SU-DHL-6 (cell line): ENCODE data around the gene TMPRSS11A.

ENCODE experiments used
- CTCF ChIP-seq: fragments of 200-600 bp; sonication (generic); IDR thresholded peaks from one replicate; pipeline ENCODE4 v1.5.1; 2017; ENCODE audit warnings: antibody characterized with exemption, mild to moderate bottlenecking, low read length, moderate library complexity; ENCODE audit not compliant: insufficient read depth, poor library complexity, severe bottlenecking
- EZH2phosphoT487 ChIP-seq: fragments of 200-600 bp; sonication (generic), shearing (Covaris generic); conservative IDR thresholded peaks from 2 replicates; pipeline ENCODE4 v1.6.1; 2018; ENCODE audit warnings: mild to moderate bottlenecking, antibody characterized with exemption, low read length, moderate library complexity, mixed read lengths

- TF ChIP-seq CTCF: no peak
- no peak for TF ChIP-seq EZH2phosphoT487
Observed at GRCh38 chr4:67907650-67908049, 55.6 kb downstream of the TMPRSS11A start.
